Activated CD4-positive, CD25-positive, alpha-beta regulatory T cell treated with anti-CD3 and anti-CD28 coated beads, Interleukin-2, amount 50 U/mL, for 16 hours (primary cell): Measurements from ENCODE around the gene PHF12.

Source experiments
- DNase-seq: peaks from one replicate; pipeline ENCODE4 v3.0.0-alpha.2; 2020; ENCODE audit warnings: low read depth, low spot score

PHF12 gene

DNA sequence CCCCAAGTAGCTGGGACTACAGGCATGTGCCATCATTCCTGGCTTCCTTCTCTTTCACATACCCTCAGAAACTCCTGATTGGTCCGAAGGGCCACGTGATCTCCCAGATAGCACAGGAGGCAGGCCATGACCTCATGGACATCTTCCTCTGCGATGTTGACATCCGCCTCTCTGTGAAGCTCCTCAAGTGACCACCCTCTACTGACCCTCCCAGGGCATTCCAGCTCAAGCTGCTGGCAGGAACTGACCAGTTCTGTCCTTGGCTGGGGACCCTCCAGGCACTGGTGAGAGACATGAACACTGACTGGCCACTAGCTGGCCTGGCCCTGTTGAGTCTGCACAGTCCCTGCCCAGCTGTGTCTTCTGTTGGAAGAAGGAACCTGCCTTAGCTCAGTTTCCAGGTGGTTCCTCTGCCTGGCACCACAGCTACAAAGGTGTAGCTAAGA lies 90.9 kb downstream of the PHF12 start:
- DNase-seq = no peak

DNA sequence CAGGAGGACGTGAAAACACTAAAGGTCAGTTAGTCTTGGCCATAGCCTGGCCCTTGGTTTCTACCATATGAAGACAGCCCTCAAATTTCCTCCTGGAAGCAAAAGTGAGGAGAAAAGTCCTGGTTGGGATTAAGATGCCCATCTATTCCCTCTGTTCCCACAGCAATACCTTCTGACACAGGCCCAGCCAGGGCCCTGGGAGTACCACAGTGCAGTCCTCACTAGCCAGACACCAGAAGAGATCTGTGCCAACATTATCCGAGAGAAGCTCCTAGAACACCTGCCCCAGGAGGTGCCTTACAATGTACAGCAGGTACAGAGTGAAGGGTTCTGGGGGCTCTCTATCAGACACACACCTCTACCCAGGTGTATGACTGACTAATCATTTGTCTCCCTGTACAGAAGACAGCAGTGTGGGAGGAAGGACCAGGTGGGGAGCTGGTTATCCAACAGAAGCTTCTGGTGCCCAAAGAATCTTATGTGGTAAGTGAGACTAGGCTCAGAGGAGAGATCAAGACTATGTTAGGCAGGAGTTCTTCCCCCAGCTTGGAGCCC lies 92.4 kb downstream of the PHF12 start:
- no peak for DNase-seq

DNA sequence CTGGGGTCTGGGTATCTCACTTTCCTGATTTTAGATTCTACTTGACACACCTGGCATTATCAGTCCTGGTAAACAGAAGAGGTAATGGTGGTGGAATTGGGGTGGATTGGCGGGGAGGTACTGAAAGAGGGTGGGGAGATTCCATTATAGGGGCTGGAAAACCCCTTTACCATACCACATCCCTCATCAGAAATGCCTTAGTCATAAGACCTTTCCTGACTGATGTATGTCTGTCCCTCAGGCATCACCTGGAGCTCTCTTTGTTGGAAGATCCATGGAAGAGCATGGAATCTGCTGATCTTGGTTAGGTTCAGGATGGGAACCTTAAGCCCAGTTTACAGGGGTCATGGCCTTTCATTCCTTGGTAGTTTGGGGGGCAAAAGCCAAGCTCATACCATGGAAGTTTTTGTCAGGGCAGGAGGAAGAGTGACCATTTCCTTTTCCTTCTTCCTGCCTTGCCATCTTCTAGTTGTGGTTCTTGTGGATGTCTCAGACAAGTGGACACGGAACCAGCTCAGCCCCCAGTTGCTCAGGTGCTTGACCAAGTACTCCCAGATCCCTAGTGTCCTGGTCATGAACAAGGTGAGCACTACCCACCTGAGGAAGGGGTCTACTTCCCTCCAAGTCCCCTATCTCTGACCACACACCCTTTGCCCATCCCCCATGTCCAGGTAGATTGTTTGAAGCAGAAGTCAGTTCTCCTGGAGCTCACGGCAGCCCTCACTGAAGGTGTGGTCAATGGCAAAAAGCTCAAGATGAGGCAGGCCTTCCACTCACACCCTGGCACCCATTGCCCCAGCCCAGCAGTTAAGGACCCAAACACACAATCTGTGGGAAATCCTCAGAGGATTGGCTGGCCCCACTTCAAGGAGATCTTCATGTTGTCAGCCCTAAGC lies 93.2 kb downstream of the PHF12 start:
- no peak for DNase-seq

DNA sequence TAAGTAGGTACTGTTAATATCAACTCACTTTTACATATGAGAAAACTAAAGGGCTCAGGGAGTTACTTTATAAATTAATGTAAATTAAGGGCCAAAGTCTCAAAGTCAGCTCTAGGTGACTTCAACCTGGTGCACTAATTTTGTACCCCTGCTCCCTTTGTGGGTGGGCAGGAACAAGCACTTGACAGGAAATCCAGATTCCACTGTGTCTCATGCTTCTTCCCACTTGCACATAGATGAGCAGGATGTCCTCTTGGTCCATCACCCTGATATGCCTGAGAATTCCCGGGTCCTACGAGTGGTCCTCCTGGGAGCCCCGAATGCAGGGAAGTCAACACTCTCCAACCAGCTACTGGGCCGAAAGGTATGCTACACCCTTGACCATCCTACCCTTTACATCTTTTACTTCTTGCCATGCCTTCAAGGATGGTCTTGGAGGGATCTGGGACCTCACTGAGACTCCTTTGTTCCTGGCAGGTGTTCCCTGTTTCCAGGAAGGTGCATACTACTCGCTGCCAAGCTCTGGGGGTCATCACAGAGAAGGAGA lies 95.2 kb downstream of the PHF12 start:
- DNase-seq = no peak

DNA sequence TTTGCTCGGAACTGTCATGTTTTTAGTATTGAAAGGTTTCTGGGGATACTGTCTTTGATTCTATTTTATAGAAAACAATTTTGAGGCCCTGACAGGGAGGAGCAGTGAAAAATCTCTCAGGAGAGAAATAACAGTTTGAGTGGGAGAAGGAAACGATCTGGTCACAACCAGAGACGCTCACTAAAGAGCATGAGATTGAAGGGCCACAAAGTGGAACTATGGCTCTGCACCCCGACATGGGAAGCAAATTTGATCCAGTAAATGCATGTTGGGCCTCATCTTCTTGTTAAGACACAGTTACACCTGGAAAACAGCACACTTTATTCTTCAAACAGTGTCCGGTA lies 96.0 kb downstream of the PHF12 start:
- DNase-seq = no peak
